ENCODE data around the gene RBM20.

The RBM20 gene

DNA sequence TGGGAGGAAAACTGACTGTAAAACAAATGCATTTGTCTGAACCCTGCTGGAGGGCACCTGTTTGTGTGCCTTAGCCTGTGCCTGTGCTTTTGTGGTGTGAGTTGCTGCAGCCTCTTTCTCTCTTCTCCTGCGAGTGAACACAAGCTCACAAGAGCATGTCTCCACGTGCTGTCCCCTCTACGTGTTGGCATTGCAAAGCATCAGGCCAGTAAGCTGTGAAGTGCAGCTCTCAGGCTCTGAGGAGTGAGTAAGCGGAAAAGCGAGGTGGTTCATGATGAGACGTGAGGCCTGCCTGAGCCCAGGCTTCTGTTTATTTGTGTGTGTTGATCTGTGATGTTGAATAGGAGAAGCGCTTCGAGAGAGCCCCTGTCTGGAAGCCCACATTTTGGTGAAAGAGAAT is 142.0 kb downstream of the RBM20 start:
- Histone ChIP-seq H3K27ac (peak overlapping the region; percentile 77), H3K4me1 (peaks cover 72% of the 10 kb centered on the region)

GRCh38 chr10:110788620-110789385 is 144.7 kb downstream of the RBM20 start:
- Histone ChIP-seq H3K27ac (peak overlapping the region; percentile 77), H3K9ac (no peak overlapping the region)

More for the DNA sequence above, 142.0 kb downstream of the RBM20 start:
- TF ChIP-seq, protein P1, sequence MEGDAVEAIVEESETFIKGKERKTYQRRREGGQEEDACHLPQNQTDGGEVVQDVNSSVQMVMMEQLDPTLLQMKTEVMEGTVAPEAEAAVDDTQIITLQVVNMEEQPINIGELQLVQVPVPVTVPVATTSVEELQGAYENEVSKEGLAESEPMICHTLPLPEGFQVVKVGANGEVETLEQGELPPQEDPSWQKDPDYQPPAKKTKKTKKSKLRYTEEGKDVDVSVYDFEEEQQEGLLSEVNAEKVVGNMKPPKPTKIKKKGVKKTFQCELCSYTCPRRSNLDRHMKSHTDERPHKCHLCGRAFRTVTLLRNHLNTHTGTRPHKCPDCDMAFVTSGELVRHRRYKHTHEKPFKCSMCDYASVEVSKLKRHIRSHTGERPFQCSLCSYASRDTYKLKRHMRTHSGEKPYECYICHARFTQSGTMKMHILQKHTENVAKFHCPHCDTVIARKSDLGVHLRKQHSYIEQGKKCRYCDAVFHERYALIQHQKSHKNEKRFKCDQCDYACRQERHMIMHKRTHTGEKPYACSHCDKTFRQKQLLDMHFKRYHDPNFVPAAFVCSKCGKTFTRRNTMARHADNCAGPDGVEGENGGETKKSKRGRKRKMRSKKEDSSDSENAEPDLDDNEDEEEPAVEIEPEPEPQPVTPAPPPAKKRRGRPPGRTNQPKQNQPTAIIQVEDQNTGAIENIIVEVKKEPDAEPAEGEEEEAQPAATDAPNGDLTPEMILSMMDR (IDR thresholded peaks at IDR 0.05): no peak
- Histone ChIP-seq H3K27me3 (ENCODE audit: control insufficient read depth, insufficient read depth, low read length) (no peaks in the 10 kb centered on the region), H3K4me2 (ENCODE audit: low read length) (peak overlapping the region; percentile 34), H3K36me3 (ENCODE audit: control insufficient read depth, insufficient read depth, low read length) (no peaks in the 10 kb centered on the region), H3K9ac (no peak overlapping the region), H3K79me2 (peaks cover 3% of the 10 kb centered on the region), H2AFZ (peak overlapping the region; percentile 36), H3K9me3 (ENCODE audit: control insufficient read depth, low read length) (no peaks in the 10 kb centered on the region), H3K4me3 (ENCODE audit: low read depth, low read length) (peak overlapping the region; percentile 32)

DNA sequence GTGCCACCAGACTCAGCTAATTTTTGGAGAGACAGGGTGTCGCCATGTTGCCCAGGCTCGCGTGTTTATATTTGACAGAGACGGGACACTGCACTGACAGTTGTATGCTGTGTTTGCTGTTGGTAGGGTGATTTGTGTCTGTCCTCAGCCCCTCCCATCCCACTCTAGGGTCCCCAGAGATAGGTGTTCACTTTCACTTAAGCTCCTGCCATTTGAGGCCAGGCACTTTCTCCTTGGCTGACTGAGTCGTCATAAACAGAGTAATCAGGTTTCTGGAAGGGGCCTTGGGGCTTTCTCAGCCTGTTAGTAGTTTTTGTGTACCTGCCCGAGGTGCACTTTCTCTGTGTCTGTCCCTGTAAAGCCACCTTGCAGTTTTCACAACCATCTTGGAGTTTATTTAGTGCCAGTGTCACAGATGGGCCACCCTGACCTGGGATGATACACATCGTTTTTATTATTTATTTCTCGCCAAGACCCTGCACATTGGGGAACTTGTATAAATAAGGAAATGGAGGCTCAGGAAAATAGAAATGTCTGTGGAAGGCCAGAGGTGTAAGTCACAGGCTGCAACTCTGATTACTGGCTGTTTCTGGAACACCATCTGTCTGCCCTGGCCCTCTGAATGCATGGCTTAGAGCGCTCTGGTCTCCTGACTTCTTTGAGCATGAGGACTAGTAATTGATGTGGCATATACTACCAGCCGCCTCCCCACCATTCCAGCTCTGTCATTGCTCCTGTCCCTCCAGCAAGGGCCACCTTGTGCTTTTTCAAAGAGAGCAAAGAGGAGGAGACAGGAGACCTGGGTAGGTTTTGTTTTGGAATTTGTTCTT is 145.7 kb downstream of the RBM20 start:
- peaks cover 94% of the 10 kb centered on the region for H3K4me1 ChIP-seq
- H3K4me2 ChIP-seq (ENCODE audit: low read length): peak overlapping the region; percentile 5
- peak overlapping the region; percentile 77 for H3K27ac ChIP-seq

More at GRCh38 chr10:110788620-110789385, 144.7 kb downstream of the RBM20 start:
- Histone ChIP-seq H3K79me2 (peaks cover 2% of the 10 kb centered on the region), H3K9me3 (ENCODE audit: control insufficient read depth, low read length) (no peaks in the 10 kb centered on the region), H2AFZ (peak overlapping the region; percentile 62), H3K36me3 (ENCODE audit: control insufficient read depth, insufficient read depth, low read length) (no peaks in the 10 kb centered on the region), H3K4me2 (ENCODE audit: low read length) (peak overlapping the region; percentile 36), H3K4me3 (ENCODE audit: low read depth, low read length) (no peak overlapping the region), H3K4me1 (peaks cover 95% of the 10 kb centered on the region), H3K27me3 (ENCODE audit: control insufficient read depth, insufficient read depth, low read length) (no peaks in the 10 kb centered on the region)
- TF ChIP-seq, protein P1 (IDR thresholded peaks at IDR 0.05): no peak

GRCh38 chr10:110790913-110791506 is 146.9 kb downstream of the RBM20 start:
- TF ChIP-seq, protein P1 (IDR thresholded peaks at IDR 0.05): no peak
- no peaks in the 10 kb centered on the region for H3K9me3 ChIP-seq (ENCODE audit: control insufficient read depth, low read length)
- no peak overlapping the region for H3K4me2 ChIP-seq (ENCODE audit: low read length)
- H3K36me3 ChIP-seq (ENCODE audit: control insufficient read depth, insufficient read depth, low read length): no peaks in the 10 kb centered on the region
- H2AFZ ChIP-seq: peak overlapping the region; percentile 62
- peak overlapping the region; percentile 1 for H3K4me3 ChIP-seq (ENCODE audit: low read depth, low read length)
- H3K4me1 ChIP-seq: peaks cover 88% of the 10 kb centered on the region
- no peaks in the 10 kb centered on the region for H3K79me2 ChIP-seq
- no peak overlapping the region for H3K9ac ChIP-seq
- H3K27ac ChIP-seq: peak overlapping the region; percentile 77
- no peaks in the 10 kb centered on the region for H3K27me3 ChIP-seq (ENCODE audit: control insufficient read depth, insufficient read depth, low read length)

More for the DNA sequence above, 145.7 kb downstream of the RBM20 start:
- H3K79me2 ChIP-seq: no peaks in the 10 kb centered on the region
- no peaks in the 10 kb centered on the region for H3K9me3 ChIP-seq (ENCODE audit: control insufficient read depth, low read length)
- TF ChIP-seq, protein P1 (IDR thresholded peaks at IDR 0.05): no peak
- H3K36me3 ChIP-seq (ENCODE audit: control insufficient read depth, insufficient read depth, low read length): no peaks in the 10 kb centered on the region
- no peak overlapping the region for H3K4me3 ChIP-seq (ENCODE audit: low read depth, low read length)
- H3K9ac ChIP-seq: no peak overlapping the region
- peak overlapping the region; percentile 62 for H2AFZ ChIP-seq
- H3K27me3 ChIP-seq (ENCODE audit: control insufficient read depth, insufficient read depth, low read length): no peaks in the 10 kb centered on the region

Measured in parathyroid adenoma (tissue), 2 donors.